Measurements from ENCODE around the gene CD84. TPM values are rescaled to one million over a fixed set of nuclear protein-coding genes. Genes with fewer than 3 reads are reported as not detected.

Gene CD84
- total and polyA plus RNA-seq, 8 donors, result 0.16 to 13.2 (median 3.1) TPM

DNA sequence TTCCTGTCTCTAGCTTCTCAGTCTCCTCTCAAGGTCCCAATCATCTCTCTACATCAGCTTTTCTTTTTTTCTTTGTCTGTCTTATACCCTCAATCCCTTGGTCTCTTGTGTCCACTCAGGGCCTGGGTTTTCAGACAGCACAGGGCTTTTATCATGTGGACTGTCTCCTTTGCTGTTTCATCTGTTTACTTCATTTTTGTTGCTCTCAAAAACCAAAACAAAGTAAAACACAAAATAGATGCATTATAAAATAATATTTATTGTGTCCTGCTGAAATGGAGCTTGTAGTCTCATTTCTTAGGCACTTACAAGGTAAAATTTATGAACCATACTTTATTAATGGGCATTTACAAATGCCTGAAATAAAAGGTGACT is 38.5 kb downstream of the CD84 start:
- TF ChIP-seq CTCF (IDR thresholded peaks at IDR 0.05), result no peak
- ATAC-seq (no peak), FAIRE-seq (no peak)

GRCh38 chr1:160539990-160540858 is 39.1 kb downstream of the CD84 start:
- Histone ChIP-seq H3K27me3 (no peaks in the 10 kb centered on the region), H3K9me3 (no peaks in the 10 kb centered on the region), H3K4me1 (peaks cover 46 to 61% (median 55%) of the 10 kb centered on the region in 3 donors), H3K4me3 (peak overlapping the region in 2 of 4 donors; percentile 7 to 9), H3K36me3 (no peaks in the 10 kb centered on the region), H3K27ac (peak overlapping the region; percentile 29 to 84 (median 63))
- DNase-seq (peak in 3 of 6 donors; percentile 30 to 72 (median 39)), ATAC-seq (peak; percentile 56 to 83 (median 74)), FAIRE-seq (no peak)
- intact Hi-C loops (cut with DNase I), result no loop called here
- no peak for TF ChIP-seq CTCF (IDR thresholded peaks at IDR 0.05)
- WGBS, 2 donors, result 6% methylated on average over 8 of the region's 8 CpGs

More for the DNA sequence above, 38.5 kb downstream of the CD84 start:
- no peaks in the 10 kb centered on the region for H3K27me3 ChIP-seq
- intact Hi-C loops (cut with DNase I), result no loop called here
- peak overlapping the region; percentile 29 to 84 (median 63) for H3K27ac ChIP-seq
- no peaks in the 10 kb centered on the region for H3K36me3 ChIP-seq
- H3K4me3 ChIP-seq, result no peak overlapping the region
- H3K9me3 ChIP-seq, result no peaks in the 10 kb centered on the region
- peaks cover 46 to 60% (median 55%) of the 10 kb centered on the region in 3 donors for H3K4me1 ChIP-seq
- no peak for DNase-seq

DNA sequence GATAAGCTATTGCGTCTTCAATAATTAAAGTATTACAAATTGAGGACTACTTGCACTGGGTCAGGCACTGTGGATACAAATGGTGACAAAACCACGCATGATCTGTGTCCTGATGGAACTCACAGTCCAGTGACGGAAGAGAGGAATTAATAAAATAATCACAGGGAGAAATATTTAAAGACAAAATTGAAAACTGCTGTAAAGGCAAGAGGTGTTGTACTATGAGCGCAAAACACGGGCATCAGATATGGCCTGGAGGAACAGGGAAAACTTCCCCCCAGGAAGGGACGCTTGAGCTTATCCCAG is 39.7 kb downstream of the CD84 start:
- H3K9me3 ChIP-seq, result no peaks in the 10 kb centered on the region
- peak overlapping the region; percentile 29 to 84 (median 63) for H3K27ac ChIP-seq
- FAIRE-seq (no peak), ATAC-seq (peak in 2 of 4 donors; percentile 4 to 5), DNase-seq (no peak)
- TF ChIP-seq CTCF (IDR thresholded peaks at IDR 0.05), result no peak
- peaks cover 46 to 61% (median 55%) of the 10 kb centered on the region in 3 donors for H3K4me1 ChIP-seq
- no peaks in the 10 kb centered on the region for H3K27me3 ChIP-seq
- no peaks in the 10 kb centered on the region for H3K36me3 ChIP-seq
- 15 to 18% methylated on average over 6 of the region's 6 CpGs for WGBS, 2 donors
- H3K4me3 ChIP-seq, result peak overlapping the region in 2 of 4 donors; percentile 7 to 9
- intact Hi-C loops (cut with DNase I), result no loop called here

- Histone ChIP-seq H3K27me3 (no peaks in the 10 kb centered on the region), H3K9me3 (no peaks in the 10 kb centered on the region), H3K36me3 (no peaks in the 10 kb centered on the region), H3K4me3 (peak overlapping the region in 2 of 4 donors; percentile 7 to 8), H3K4me1 (peaks cover 46 to 61% (median 55%) of the 10 kb centered on the region in 3 donors), H3K27ac (peak overlapping the region; percentile 29 to 84 (median 63))
- DNase-seq (peak in 3 of 6 donors; percentile 58 to 72 (median 66)), FAIRE-seq (no peak), ATAC-seq (peak; percentile 75 to 82 (median 81))
- 13 to 14% methylated on average over 5 of the region's 5 CpGs for WGBS, 2 donors
- intact Hi-C loops (cut with DNase I), result no loop called here
- TF ChIP-seq CTCF (IDR thresholded peaks at IDR 0.05), result no peak
Observed at GRCh38 chr1:160538985-160539651, 40.2 kb downstream of the CD84 start.
